K562 treated with DMSO at 1 percent for 4 hours (cell line): Measurements from ENCODE around the gene OR1C1. TPM values are rescaled to one million over a fixed set of nuclear protein-coding genes. Genes with fewer than 3 reads are reported as not detected.

Experiments used
- total RNA-seq: library from RNA; unstranded; fragments of 300-600 nt; gene quantifications from 2 replicates; pipeline ENCODE4 v1.2.3, GENCODE V29; 2022; ENCODE audit not compliant: insufficient read depth

Gene OR1C1, protein sequence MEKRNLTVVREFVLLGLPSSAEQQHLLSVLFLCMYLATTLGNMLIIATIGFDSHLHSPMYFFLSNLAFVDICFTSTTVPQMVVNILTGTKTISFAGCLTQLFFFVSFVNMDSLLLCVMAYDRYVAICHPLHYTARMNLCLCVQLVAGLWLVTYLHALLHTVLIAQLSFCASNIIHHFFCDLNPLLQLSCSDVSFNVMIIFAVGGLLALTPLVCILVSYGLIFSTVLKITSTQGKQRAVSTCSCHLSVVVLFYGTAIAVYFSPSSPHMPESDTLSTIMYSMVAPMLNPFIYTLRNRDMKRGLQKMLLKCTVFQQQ
- not detected in 2 replicates for total RNA-seq

DNA sequence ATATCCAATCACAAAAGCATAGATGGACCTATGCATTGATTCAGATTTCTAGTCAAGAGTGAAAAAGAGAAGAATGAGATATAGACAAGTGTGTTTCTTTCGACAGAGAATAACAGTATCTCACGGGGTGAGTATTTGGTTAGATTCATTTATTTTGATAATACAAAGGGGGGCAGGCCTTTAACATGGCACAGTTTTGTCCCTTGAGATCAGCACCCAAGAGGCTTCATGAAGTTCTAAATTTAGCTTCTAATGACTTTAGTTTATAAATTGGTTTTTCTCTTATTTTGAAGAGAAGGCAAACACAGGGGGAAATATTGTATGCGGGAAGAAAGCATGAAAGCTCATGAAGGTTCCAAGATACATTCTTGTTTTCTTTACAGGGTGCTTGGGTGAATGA lies at the start of gene OR1C1:
Gene OR1C1, minus strand, starts transcription at position 101 of the 400 bp plus-strand sequence. CDS start 2,150 bp downstream, outside the sequence.

DNA sequence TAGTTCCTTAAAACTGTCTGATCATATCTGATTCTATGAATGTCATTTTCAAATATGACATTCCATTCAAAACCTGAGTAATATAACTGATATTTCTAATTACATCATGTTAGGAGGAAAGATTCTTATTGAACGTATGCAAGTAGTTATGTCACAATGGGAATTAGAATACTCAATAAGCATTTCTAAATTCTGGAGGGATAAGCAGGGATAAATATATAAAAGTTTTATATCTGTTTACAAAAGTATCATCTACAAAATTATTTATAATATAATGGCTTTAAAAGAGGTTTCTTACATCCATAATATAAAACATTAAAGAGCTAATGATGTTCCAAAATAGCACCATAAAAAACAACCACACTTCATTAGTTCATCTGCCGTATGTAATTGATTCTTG lies 12.3 kb downstream of the OR1C1 start, which contains the start of gene OR14A2:
Gene OR14A2, minus strand, starts transcription at position 101 of the 400 bp plus-strand sequence.

DNA sequence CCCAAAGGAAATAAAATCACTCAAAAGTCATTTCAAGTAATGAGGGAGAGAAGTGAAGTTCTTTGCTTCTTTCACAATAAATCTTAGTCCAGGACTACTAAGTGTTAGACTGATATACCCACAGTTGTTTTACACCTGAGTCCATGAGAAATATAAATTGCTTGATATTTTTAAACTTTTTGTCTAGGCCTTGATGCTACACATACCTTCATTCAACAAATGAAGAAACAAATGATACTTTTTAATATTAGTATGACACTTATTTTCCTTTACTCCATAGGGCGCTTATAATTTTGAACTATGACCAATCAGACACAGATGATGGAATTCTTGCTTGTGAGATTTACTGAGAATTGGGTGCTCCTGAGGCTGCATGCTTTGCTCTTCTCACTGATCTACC lies 22.0 kb downstream of the OR1C1 start, which contains the start of gene OR14K1:
Gene OR14K1, plus strand, starts transcription at position 301 of the 400 bp plus-strand sequence. Its CDS starts 0 bp downstream, at position 301.

DNA sequence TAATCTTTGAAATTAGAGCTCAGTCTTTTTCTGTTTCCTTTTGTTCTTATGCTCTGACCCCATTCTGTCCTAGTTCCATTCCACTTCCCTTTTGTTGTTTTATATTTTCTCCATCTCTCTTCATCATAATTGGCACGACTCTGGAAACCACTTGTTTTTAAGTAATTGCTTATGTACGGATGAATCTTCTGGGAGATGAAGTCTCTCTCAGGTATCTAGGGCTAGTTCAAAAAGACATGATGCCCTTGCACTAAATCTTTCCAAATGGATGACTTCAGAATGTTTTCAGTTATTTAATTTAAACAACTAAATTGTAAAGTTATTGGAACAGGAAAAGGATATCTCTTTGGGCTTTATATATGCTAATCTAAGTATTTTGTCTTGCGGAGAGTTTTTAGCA lies 43.8 kb downstream of the OR1C1 start, which contains the start of gene OR6F1:
Gene OR6F1, minus strand, starts transcription at position 101 of the 400 bp plus-strand sequence. CDS start 3,891 bp downstream, outside the sequence.

Other genes starting within 250 kb of the OR1C1 start
- not detected in 2 replicates for gene OR2C3, start 224.1 kb downstream of the OR1C1 start, total RNA-seq
- not detected in 2 replicates for gene GCSAML, start 211.4 kb downstream of the OR1C1 start, total RNA-seq
- gene OR2G2, start 172.2 kb downstream of the OR1C1 start, total RNA-seq: not detected in 2 replicates
- not detected in 2 replicates for gene OR2G3, start 155.0 kb downstream of the OR1C1 start, total RNA-seq
- gene OR13G1, start 80.8 kb downstream of the OR1C1 start, total RNA-seq: not detected in 2 replicates
- gene OR6F1, start 43.9 kb downstream of the OR1C1 start, total RNA-seq: not detected in 2 replicates
- gene OR14K1, start 21.9 kb downstream of the OR1C1 start, total RNA-seq: not detected in 2 replicates
- not detected in 2 replicates for gene OR14A2, start 12.4 kb downstream of the OR1C1 start, total RNA-seq
- gene OR14A16, start 63.6 kb upstream of the OR1C1 start, total RNA-seq: not detected in 2 replicates
- not detected in 2 replicates for gene OR11L1, start 81.3 kb upstream of the OR1C1 start, total RNA-seq
- 17.1 and 23.2 TPM in 2 replicates for gene TRIM58, start 96.6 kb upstream of the OR1C1 start, total RNA-seq
- gene OR2W3, start 135.0 kb upstream of the OR1C1 start, total RNA-seq: 5.1 and 7.4 TPM in 2 replicates
- not detected in 2 replicates for gene OR2T8, start 159.7 kb upstream of the OR1C1 start, total RNA-seq
- not detected in 2 replicates for gene OR2AJ1, start 164.3 kb upstream of the OR1C1 start, total RNA-seq
- not detected in 2 replicates for gene OR2L8, start 188.3 kb upstream of the OR1C1 start, total RNA-seq
- gene OR2AK2, start 204.7 kb upstream of the OR1C1 start, total RNA-seq: not detected in 2 replicates